Ishikawa (cell line): ENCODE measurements around the gene XPNPEP3.

Experiments used
- CEBPB ChIP-seq: IDR thresholded peaks from 2 replicates; pipeline ENCODE4 v1.6.1; 2012
- EP300 ChIP-seq: IDR thresholded peaks from 2 replicates; pipeline ENCODE4 v1.6.1; 2012; ENCODE audit warnings: borderline replicate concordance
- RAD21 ChIP-seq: IDR thresholded peaks from 2 replicates; pipeline ENCODE4 v1.6.1; 2012; ENCODE audit warnings: low read depth
- TAF1 ChIP-seq: IDR thresholded peaks from 2 replicates; pipeline ENCODE4 v1.6.1; 2012; ENCODE audit warnings: low read depth, mild to moderate bottlenecking
- TEAD4 ChIP-seq: IDR thresholded peaks from 2 replicates; pipeline ENCODE4 v1.6.1; 2012
- TF ChIP-seq, protein P1 (sequence below): IDR thresholded peaks from 2 replicates; pipeline ENCODE4 v1.6.1; 2012; ENCODE audit warnings: low read depth, mild to moderate bottlenecking

- TF ChIP-seq TAF1 (no peak), TEAD4 (no peak), RAD21 (no peak), CEBPB (no peak), EP300 (no peak)
- TF ChIP-seq, protein P1, sequence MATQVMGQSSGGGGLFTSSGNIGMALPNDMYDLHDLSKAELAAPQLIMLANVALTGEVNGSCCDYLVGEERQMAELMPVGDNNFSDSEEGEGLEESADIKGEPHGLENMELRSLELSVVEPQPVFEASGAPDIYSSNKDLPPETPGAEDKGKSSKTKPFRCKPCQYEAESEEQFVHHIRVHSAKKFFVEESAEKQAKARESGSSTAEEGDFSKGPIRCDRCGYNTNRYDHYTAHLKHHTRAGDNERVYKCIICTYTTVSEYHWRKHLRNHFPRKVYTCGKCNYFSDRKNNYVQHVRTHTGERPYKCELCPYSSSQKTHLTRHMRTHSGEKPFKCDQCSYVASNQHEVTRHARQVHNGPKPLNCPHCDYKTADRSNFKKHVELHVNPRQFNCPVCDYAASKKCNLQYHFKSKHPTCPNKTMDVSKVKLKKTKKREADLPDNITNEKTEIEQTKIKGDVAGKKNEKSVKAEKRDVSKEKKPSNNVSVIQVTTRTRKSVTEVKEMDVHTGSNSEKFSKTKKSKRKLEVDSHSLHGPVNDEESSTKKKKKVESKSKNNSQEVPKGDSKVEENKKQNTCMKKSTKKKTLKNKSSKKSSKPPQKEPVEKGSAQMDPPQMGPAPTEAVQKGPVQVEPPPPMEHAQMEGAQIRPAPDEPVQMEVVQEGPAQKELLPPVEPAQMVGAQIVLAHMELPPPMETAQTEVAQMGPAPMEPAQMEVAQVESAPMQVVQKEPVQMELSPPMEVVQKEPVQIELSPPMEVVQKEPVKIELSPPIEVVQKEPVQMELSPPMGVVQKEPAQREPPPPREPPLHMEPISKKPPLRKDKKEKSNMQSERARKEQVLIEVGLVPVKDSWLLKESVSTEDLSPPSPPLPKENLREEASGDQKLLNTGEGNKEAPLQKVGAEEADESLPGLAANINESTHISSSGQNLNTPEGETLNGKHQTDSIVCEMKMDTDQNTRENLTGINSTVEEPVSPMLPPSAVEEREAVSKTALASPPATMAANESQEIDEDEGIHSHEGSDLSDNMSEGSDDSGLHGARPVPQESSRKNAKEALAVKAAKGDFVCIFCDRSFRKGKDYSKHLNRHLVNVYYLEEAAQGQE: no peak
Observed at GRCh38 chr22:40955571-40955970, 98.6 kb downstream of the XPNPEP3 start.
